ENCODE results near the gene DTYMK.
"Not testable (repeated sequence)": the region's sequence is repeated elsewhere in the genome, so short reads cannot be mapped to it uniquely, and the experiment has no call there.

Gene DTYMK

DNA sequence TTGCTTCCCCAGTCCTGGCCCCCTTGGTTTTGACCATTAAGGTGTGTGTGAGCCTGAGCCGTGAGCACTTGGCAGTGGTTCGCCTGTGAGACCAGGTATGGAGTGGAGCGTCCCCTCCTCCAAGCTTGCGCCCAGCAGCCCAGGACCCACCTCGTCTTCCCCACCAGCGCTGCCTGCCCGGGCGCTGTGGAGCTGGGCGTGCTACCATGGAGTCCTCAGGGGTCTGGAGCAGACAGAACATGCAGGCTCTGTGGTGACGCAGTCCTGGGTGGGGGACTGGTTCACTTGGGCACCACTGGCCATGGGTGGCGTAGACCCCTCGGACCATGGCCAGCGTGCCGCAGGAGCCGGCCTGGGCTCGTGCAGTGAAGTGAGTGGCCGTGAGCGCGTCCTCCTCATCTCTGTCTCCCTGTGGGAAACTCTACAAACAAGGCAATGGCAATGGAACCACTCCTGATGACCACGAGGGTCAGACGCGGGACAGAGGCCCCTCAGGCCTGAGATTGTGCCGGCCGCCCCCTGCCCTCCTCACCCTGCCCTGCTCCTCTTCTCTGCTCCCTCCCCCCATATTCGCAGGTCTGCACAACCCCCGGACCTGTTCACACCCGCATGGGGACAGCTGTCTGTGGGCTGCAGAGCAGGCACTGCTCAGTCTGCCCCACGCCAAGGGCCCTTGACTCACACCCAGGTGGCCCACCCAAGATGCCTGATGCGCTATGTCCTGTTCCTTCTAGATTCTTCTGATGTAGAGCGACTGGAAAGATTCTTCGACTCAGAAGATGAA is 15.0 kb downstream of the DTYMK start:
- no peak for DNase-seq (ENCODE audit: low spot score)

- DNase-seq (ENCODE audit: low spot score), result no peak
Measured at GRCh38 chr2:241670333-241671110, 16.1 kb downstream of the DTYMK start.

GRCh38 chr2:241668839-241669238 is 17.8 kb downstream of the DTYMK start:
- DNase-seq (ENCODE audit: low spot score), result no peak

GRCh38 chr2:241668354-241668753 is 18.3 kb downstream of the DTYMK start:
- DNase-seq (ENCODE audit: low spot score), result no peak

GRCh38 chr2:241666627-241667400 is 19.8 kb downstream of the DTYMK start:
- no peak for DNase-seq (ENCODE audit: low spot score)

GRCh38 chr2:241665731-241666440 is 20.7 kb downstream of the DTYMK start:
- no peak for DNase-seq (ENCODE audit: low spot score)

DNA sequence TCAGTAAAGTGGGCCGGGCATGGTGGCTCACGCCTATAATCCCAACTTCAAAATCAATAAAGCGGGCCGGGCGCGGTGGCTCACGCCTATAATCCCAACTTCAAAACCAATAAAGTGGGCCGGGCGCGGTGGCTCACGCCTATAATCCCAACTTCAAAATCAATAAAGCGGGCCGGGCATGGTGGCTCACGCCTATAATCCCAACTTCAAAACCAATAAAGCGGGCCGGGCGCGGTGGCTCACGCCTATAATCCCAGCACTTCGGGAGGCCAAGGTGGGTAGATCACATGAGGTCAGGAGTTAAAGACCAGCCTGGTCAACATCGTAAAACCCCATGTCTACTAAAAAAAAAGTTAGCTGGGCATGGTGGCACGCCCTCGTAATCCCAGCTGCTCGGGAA is 23.9 kb downstream of the DTYMK start:
- not testable (repeated sequence) for DNase-seq (ENCODE audit: low spot score)

DNA sequence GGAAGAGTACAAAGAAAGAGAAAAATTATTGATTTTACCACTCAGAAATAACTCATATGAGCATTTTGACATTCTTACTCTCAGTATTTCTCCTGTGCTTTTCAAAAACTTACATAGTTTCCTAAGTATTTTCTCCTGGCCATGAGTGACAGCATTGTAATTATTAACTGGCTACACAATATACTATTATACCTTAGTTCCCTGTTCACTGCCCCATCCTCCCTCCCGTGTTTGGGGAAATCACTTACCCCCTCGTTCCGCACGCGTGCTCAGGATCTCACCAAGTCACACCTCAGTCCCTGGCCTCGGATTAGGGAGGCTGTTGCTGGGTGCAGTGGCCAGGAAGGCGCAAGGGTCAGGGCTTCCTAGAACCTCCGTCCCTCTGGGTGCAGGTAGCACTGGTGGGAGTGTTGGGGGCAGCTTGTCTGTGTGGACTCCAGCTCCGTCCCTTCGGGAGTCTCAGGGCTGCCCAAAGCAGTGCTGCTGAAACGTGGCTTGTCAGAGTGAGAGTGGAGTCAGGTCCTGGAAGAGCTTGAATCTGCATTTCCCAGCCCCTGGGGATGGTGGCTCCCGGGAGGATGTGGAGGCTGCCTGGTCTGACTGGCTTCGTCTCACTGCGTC is 25.9 kb downstream of the DTYMK start:
- DNase-seq (ENCODE audit: low spot score), result no peak

GRCh38 chr2:241659150-241659739 is 27.4 kb downstream of the DTYMK start:
- peak; percentile 49 for DNase-seq (ENCODE audit: low spot score)

GRCh38 chr2:241658296-241658695 is 28.3 kb downstream of the DTYMK start:
- no peak for DNase-seq (ENCODE audit: low spot score)

- no peak for DNase-seq (ENCODE audit: low spot score)
Measured at GRCh38 chr2:241657786-241658254, 28.8 kb downstream of the DTYMK start.

DNA sequence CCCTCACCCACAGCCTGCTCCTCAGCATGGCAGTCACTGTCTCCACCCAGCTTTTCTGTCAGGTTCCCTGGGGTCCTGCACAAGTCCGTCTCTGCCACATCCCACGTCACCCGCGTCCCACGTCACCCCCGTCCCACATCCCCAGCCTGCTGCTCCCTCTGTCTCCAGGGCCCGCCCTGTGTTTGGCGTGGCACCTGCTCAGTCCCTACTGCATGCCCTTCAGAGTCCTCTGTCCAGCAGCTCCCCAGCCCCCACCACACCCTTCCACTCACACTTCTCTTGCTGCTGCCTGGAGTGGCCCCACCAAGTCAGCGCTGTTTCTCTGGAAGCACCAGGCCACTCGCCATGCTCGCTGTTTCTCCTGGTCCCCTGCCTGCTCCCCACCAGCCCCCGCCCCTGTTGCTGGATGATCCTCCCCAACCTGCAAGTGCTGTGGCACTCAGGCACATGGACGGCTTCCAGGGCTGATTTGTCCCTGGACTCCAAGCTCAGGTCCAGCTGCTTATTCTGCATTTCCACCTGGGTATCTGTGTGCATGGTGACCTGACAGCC is 30.3 kb downstream of the DTYMK start:
- DNase-seq (ENCODE audit: low spot score), result no peak

DNA sequence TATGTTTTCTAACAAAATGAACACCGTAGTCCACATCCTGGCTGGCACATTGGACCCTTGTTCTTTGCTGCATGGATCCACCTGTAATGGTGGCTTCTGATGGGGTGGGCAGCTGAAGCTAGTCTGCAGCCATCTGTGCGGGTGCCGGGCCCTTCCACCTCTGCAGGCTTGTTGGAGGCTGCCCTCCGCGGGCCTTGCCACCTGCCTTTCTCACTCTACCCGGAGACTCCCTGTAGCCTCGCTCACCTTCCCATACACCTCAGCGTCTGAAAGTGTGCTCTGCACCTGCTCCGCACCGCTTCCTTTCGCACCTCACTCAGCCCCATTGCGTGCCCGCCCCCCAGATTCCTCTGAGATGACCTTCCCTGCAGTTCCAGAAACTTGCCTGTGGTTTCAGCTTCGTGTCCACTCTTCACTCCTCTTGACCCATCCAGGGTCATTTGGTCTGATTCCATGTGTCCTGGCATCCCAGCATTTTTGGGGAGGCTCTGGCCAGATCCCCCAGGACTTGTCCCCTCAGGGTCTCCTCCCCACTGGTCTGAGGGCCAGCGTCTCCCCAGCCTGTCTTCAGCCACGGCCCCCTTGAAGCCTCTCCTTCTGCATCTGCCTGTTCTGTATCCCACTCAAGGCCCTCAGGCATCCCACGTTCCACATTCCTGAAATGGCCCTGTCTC is 31.0 kb downstream of the DTYMK start:
- DNase-seq (ENCODE audit: low spot score), result no peak

DNA sequence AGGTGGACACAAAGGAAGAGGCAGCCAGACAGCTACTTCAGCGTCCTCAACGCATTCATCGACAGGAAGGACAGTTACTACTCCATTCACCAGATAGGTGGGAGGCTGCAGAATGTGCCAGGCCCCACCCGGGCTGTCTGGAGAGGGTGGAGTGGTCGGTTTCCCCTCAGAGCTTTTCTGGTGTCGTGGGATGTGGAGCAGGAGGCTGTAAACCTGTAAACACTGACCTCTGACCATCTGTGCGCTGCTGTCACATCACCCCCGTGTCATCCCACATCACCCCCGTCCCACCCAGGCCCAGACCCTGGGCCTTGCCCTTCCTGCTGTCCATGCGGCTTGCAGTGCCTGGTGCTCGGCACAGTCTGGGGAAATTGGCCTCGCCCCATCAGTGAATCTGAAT is 32.1 kb downstream of the DTYMK start:
- no peak for DNase-seq (ENCODE audit: low spot score)

GRCh38 chr2:241653210-241653750 is 33.3 kb downstream of the DTYMK start:
- no peak for DNase-seq (ENCODE audit: low spot score)

GRCh38 chr2:241652722-241653121 is 33.9 kb downstream of the DTYMK start:
- DNase-seq (ENCODE audit: low spot score), result no peak

DNA sequence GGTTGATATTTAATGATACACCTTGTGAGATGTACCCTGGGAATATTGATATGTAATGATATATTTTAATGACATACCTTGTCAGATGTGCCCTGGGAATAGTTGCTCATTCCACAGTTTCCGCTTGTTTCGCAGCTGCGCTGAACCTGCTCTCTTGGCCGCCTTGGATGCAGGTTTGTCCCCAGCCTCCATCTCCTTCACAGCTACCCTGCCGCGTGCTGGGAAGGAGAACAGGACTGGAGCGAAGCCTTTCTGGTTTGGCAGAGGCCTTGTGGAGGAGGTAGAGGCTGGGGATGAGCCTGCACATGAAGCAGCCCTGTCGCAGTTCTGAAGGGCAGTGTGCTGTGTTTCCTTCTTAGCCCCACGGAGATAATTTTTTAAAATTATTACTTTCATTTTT is 34.5 kb downstream of the DTYMK start:
- DNase-seq (ENCODE audit: low spot score), result no peak

DNA sequence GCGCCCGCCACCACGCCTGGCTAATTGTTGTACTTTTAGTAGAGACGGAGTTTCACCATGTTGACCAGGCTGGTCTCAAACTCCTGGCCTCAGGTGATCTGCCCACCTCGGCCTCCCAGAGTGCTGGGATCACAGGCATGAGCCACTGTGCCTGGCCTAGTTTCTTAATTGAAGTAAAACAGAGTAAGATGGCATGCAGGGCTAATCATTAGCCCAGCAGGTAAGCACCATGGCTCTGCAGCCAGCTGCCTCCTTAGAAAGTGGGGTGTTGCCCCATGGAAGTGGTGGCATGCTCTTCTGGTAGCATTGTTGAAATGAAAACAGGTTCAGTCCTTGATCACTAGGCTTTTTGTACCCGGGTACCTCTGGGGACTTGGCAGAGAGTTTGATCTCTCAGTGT is 36.7 kb downstream of the DTYMK start:
- DNase-seq (ENCODE audit: low spot score), result no peak

DNA sequence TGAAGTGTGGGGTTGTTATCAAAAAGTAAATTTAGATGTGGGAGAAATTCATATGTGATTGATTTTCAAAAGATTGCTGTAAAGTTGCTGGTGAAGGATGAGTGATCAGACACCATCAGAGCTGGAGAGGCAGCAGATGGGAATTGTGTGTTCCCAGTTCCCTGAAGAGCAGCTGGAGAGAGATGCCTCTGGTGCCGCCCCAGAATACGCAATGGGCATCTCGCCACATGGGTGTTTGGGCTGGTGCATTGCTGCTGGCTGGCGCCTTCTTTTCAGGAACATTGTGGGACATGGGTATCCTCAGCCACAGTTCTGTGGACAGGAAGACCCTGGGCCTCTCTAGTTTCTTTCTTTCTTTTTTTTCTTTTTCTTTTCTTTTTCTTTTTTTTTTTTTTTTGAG is 37.2 kb downstream of the DTYMK start:
- DNase-seq (ENCODE audit: low spot score), result no peak

DNA sequence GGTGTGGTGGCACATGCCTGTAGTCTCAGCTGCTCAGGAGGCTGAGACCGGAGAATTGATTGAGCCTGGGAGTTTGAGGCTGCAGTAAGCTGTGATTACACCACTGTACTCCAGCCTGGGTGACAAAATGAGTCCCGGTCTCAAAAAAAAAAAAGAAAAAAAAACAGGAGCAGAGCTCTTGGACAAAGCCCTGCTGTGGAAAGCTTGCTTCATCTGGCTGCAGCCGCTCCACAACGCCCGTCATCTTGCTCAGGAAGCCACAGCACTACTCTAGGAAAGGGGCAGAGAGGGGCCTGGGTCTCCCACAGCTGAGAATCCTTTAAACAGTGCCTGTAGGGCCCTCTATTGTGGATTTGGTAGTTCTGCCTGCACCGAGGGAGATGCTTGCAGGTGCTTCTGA is 38.2 kb downstream of the DTYMK start:
- no peak for DNase-seq (ENCODE audit: low spot score)
